ENCODE results near the gene RNF34. TPM values are rescaled to one million over a fixed set of nuclear protein-coding genes. Genes with fewer than 3 reads are reported as not detected.
A peak's percentile ranks its signal among the peaks of the same experiment; 100 is the strongest.

The RNF34 gene
- total and polyA plus RNA-seq, 2 of the 13 experiments (the other 11 are each of a cell fraction or from before 2014, with no cell fraction given), result 36.8 to 53.2 TPM

DNA sequence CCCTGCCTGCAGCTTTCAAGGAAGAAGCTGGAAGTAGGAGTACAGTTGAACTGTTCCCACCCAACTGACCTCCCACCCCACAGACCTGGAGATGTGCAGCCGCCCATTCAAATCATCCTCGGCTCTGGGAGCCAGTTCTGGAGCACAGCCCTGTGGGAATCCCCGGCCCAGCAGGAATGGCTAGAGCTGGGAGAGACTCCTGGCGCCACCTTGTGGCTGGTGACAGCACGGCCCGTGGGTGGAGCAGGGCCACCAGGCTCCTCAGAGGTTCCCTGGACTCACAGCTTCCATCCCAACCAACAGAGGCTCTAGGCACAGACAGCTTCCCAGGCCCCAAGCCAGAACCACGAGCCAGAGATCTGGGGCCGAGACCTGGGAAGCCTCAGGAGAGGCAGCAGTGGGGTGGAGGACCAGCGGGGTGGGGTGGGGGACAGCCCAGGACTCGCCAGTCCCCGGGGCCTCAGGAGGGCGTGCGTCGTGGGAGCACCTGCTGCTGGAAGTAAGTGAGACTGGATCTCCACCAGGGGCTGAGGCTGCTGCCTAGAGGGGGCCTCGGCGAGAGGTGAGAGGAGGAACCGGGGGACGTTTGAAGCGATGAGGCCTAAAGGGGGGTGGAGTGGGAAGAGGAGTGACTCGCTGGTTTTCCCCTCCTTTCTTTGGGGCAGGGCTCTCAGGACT lies 43.4 kb downstream of the RNF34 start (continued):
- TF ChIP-seq, protein P1, sequence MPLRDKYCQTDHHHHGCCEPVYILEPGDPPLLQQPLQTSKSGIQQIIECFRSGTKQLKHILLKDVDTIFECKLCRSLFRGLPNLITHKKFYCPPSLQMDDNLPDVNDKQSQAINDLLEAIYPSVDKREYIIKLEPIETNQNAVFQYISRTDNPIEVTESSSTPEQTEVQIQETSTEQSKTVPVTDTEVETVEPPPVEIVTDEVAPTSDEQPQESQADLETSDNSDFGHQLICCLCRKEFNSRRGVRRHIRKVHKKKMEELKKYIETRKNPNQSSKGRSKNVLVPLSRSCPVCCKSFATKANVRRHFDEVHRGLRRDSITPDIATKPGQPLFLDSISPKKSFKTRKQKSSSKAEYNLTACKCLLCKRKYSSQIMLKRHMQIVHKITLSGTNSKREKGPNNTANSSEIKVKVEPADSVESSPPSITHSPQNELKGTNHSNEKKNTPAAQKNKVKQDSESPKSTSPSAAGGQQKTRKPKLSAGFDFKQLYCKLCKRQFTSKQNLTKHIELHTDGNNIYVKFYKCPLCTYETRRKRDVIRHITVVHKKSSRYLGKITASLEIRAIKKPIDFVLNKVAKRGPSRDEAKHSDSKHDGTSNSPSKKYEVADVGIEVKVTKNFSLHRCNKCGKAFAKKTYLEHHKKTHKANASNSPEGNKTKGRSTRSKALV (CRISPR knock-in tag; IDR thresholded peaks at IDR 0.05), result no peak
- TF ChIP-seq XRCC5 (optimal IDR thresholded peaks at IDR 0.05; ENCODE audit: low read length) (peak; percentile 58), ZNF326 (CRISPR knock-in tag; IDR thresholded peaks at IDR 0.05; ENCODE audit: borderline replicate concordance) (no peak), SAP130 (CRISPR knock-in tag; IDR thresholded peaks at IDR 0.05; ENCODE audit: low read depth) (0 out of 2 replicates have a peak, but pooled peaks have one; percentile 15), SIX4 (CRISPR knock-in tag; IDR thresholded peaks at IDR 0.05) (no peak), PAXIP1 (CRISPR knock-in tag; conservative IDR thresholded peaks at IDR 0.05) (no peak), ZNF367 (CRISPR knock-in tag; IDR thresholded peaks at IDR 0.05; ENCODE audit: borderline replicate concordance) (no peak), FOXJ3 (CRISPR knock-in tag; IDR thresholded peaks at IDR 0.05; ENCODE audit: borderline replicate concordance) (no peak), PAF1 (CRISPR knock-in tag; IDR thresholded peaks at IDR 0.05) (no peak), ZNF282 (IDR thresholded peaks at IDR 0.05; ENCODE audit: partially characterized antibody) (no peak), GATAD2A (CRISPR knock-in tag; IDR thresholded peaks at IDR 0.05) (0 out of 2 replicates have a peak, but pooled peaks have one; percentile 20), ELF4 (CRISPR knock-in tag; IDR thresholded peaks at IDR 0.05; ENCODE audit: borderline replicate concordance) (no peak), ZNF263 (CRISPR knock-in tag; IDR thresholded peaks at IDR 0.05) (peak; percentile 64; the same call in 1 of the 2 replicates), FLYWCH1 (CRISPR knock-in tag; IDR thresholded peaks at IDR 0.05) (no peak), PBX3 (CRISPR knock-in tag; IDR thresholded peaks at IDR 0.05; ENCODE audit: borderline replicate concordance) (no peak), SIX1 (CRISPR knock-in tag; IDR thresholded peaks at IDR 0.05; ENCODE audit: borderline replicate concordance) (no peak), ZNF468 (CRISPR knock-in tag; IDR thresholded peaks at IDR 0.05) (no peak), MED13 (CRISPR knock-in tag; IDR thresholded peaks at IDR 0.05) (no peak), ZNF562 (CRISPR knock-in tag; IDR thresholded peaks at IDR 0.05; ENCODE audit: borderline replicate concordance) (no peak)
- TF ChIP-seq, protein P2, sequence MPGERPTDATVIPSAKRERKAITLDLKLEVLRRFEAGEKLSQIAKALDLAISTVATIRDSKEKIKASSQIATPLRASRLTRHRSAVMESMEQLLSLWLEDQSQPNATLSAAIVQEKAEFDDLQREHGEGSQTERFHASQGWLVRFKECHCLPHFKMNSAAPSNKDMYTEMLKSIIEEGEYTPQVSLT (CRISPR knock-in tag; IDR thresholded peaks at IDR 0.05; ENCODE audit: borderline replicate concordance, low read depth), result no peak
- TF ChIP-seq, protein P3, sequence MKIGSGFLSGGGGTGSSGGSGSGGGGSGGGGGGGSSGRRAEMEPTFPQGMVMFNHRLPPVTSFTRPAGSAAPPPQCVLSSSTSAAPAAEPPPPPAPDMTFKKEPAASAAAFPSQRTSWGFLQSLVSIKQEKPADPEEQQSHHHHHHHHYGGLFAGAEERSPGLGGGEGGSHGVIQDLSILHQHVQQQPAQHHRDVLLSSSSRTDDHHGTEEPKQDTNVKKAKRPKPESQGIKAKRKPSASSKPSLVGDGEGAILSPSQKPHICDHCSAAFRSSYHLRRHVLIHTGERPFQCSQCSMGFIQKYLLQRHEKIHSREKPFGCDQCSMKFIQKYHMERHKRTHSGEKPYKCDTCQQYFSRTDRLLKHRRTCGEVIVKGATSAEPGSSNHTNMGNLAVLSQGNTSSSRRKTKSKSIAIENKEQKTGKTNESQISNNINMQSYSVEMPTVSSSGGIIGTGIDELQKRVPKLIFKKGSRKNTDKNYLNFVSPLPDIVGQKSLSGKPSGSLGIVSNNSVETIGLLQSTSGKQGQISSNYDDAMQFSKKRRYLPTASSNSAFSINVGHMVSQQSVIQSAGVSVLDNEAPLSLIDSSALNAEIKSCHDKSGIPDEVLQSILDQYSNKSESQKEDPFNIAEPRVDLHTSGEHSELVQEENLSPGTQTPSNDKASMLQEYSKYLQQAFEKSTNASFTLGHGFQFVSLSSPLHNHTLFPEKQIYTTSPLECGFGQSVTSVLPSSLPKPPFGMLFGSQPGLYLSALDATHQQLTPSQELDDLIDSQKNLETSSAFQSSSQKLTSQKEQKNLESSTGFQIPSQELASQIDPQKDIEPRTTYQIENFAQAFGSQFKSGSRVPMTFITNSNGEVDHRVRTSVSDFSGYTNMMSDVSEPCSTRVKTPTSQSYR (CRISPR knock-in tag; IDR thresholded peaks at IDR 0.05; ENCODE audit: borderline replicate concordance), result no peak
